Spleen (tissue), 11 donors: ENCODE measurements around the gene ADAMTS5. TPM values are rescaled to one million over a fixed set of nuclear protein-coding genes. Genes with fewer than 3 reads are reported as not detected.
A peak's percentile ranks its signal among the peaks of the same experiment; 100 is the strongest.

Source experiments
- DNase-seq: peaks from one replicate; pipeline ENCODE4 v3.0.0-alpha.2; 2020
- H3K27ac ChIP-seq, 8 donors: fragments of 200-600 bp; sonication (generic) in 7 of 8; 1 replicate in 4 of 8; 2 replicates in 4 of 8; pipeline versions ENCODE4 v1.5.0 to v1.8.0; 2016 to 2021; ENCODE audit warnings: inconsistent platforms in 4 of 8, mild to moderate bottlenecking in 4 of 8, moderate library complexity in 1 of 8
- H3K27me3 ChIP-seq, 7 donors: fragments of 200-600 bp; sonication (generic) in 6 of 7; replicated peaks in 1 of 7; 1 replicate in 4 of 7; 2 replicates in 3 of 7; pipeline versions ENCODE4 v1.5.0 to v1.8.0; 2016 to 2021; ENCODE audit warnings: inconsistent platforms in 3 of 7, mild to moderate bottlenecking in 1 of 7
- H3K36me3 ChIP-seq, 6 donors: fragments of 200-600 bp; sonication (generic) in 5 of 6; 1 replicate in 4 of 6; 2 replicates in 2 of 6; pipeline versions ENCODE4 v1.5.0 to v1.8.0; 2016 to 2021; ENCODE audit warnings: inconsistent platforms in 2 of 6
- H3K4me1 ChIP-seq, 6 donors: fragments of 200-600 bp; sonication (generic) in 5 of 6; 1 replicate in 3 of 6; 2 replicates in 3 of 6; pipeline versions ENCODE4 v1.5.0 to v1.8.0; 2016 to 2021; ENCODE audit warnings: inconsistent platforms in 3 of 6
- H3K4me3 ChIP-seq, 8 donors: fragments of 200-600 bp; sonication (generic) in 7 of 8; 1 replicate in 4 of 8; 2 replicates in 4 of 8; pipeline versions ENCODE4 v1.5.0 to v1.8.0; 2016 to 2021; ENCODE audit warnings: inconsistent platforms in 4 of 8, mild to moderate bottlenecking in 4 of 8, moderate library complexity in 2 of 8
- H3K9me3 ChIP-seq, 8 donors: fragments of 200-600 bp; sonication (generic) in 7 of 8; 1 replicate in 4 of 8; 2 replicates in 4 of 8; pipeline versions ENCODE4 v1.5.0 to v1.8.0; 2016 to 2021; ENCODE audit warnings: inconsistent platforms in 4 of 8
- CTCF ChIP-seq, 11 experiments: fragments of 200-600 bp in 7 of 11; fragments of 450-650 bp in 4 of 11; sonication (generic) in 4 of 11; IDR thresholded peaks in 8 of 11; conservative IDR thresholded peaks in 3 of 11; 1 replicate in 7 of 11; 2 replicates in 4 of 11; pipeline versions ENCODE4 v1.4.0 to v1.8.0; 2016 to 2021; ENCODE audit warnings: antibody characterized with exemption in 11 of 11, inconsistent platforms in 4 of 11, mild to moderate bottlenecking in 1 of 11
- POLR2A ChIP-seq, 3 donors: fragments of 450-650 bp; IDR thresholded peaks; one replicate each; pipeline ENCODE4 v1.5.1; 2017; ENCODE audit warnings: antibody characterized with exemption in 3 of 3, mild to moderate bottlenecking in 1 of 3
- POLR2AphosphoS5 ChIP-seq, 3 donors: sonication (generic); formaldehyde crosslinking; IDR thresholded peaks; one replicate each; pipeline ENCODE4 v1.5.1; 2017; ENCODE audit warnings: antibody characterized with exemption in 3 of 3
- WGBS, 5 donors: extraction: QIAGEN DNeasy Blood & Tissue Kit in 3 of 5; methylation state at CpG; one replicate each; pipeline versions ENCODE4 v1.1.5 to v1.1.7; 2013 to 2018; 5-methylcytosine and 5-hydroxymethylcytosine counted together
- intact Hi-C: fragments of 100-400 bp; cut with DNase I; formaldehyde crosslinking; loops from one replicate; pipeline ENCODE4 v1.15.0; 2023; ENCODE audit warnings: low total_unique reads
- polyA plus RNA-seq, 3 donors: library from polyadenylated mRNA; stranded (reverse); fragments of 200-250 nt; gene quantifications; one replicate each; pipeline ENCODE4 v1.2.1, GENCODE V29; 2013
- total RNA-seq, 7 donors: library from RNA; depleted of rRNA in 3 of 7; stranded (reverse); fragments of >200 nt in 3 of 7; fragmentation: NEBNext Ultra II Directional in 4 of 7; extraction: Animal tissue kit (Norgen Biotek cat#: 25700) in 4 of 7; gene quantifications; one replicate each; pipeline versions ENCODE4 v1.1.0 to v1.2.1, GENCODE V29; 2016 to 2021
- donor health status: healthy with polysubstance abuse.
- donor health status: DM: no; HTN: no; CAD: no; lungs with moderate emphysema.
- donor health status: DM: no; HTN: no; CAD: no.
- donor health status: Bipolar disorder and iron deficiency.
- donor health status: healthy.
- donor health status: DM: no; HTN: no; CAD: no.
- donor health status: DM: yes; HTN: yes; CAD: no.

The ADAMTS5 gene
- total and polyA plus RNA-seq, 10 donors = 1.7 to 61.2 (median 29.3) TPM

GRCh38 chr21:26954662-26955121 lies 12.2 kb downstream of the ADAMTS5 start:
- H3K4me1 ChIP-seq = peaks cover 0 to 29% (median 15%) of the 10 kb centered on the region in 6 donors
- WGBS, 5 donors = 85 to 91% (median 88%) methylated on average over 9 of the region's 9 CpGs
- H3K27me3 ChIP-seq = no peaks in the 10 kb centered on the region
- H3K9me3 ChIP-seq = no peaks in the 10 kb centered on the region
- intact Hi-C loops = no loop called here
- no peak for DNase-seq
- H3K36me3 ChIP-seq = no peaks in the 10 kb centered on the region
- no peak overlapping the region for H3K27ac ChIP-seq
- no peak overlapping the region for H3K4me3 ChIP-seq
- TF ChIP-seq CTCF (IDR thresholded peaks at IDR 0.05 in 8 of 11, conservative IDR thresholded peaks at IDR 0.05 in 3 of 11) = no peak
- TF ChIP-seq POLR2A (IDR thresholded peaks at IDR 0.05) = no peak
- TF ChIP-seq POLR2AphosphoS5 (IDR thresholded peaks at IDR 0.05) = no peak

- WGBS, 5 donors = 51 to 62% (median 57%) methylated on average over 9 of the region's 9 CpGs
- no peak for DNase-seq
- Histone ChIP-seq H3K4me3 (no peak overlapping the region), H3K9me3 (no peaks in the 10 kb centered on the region), H3K27me3 (no peaks in the 10 kb centered on the region), H3K27ac (peak overlapping the region in 2 of 8 donors; percentile 1 to 36), H3K4me1 (peaks cover 0 to 20% (median 15%) of the 10 kb centered on the region in 6 donors), H3K36me3 (no peaks in the 10 kb centered on the region)
- intact Hi-C loops = no loop called here
- TF ChIP-seq POLR2A (IDR thresholded peaks at IDR 0.05) (no peak), CTCF (IDR thresholded peaks at IDR 0.05 in 8 of 11, conservative IDR thresholded peaks at IDR 0.05 in 3 of 11) (no peak), POLR2AphosphoS5 (IDR thresholded peaks at IDR 0.05) (no peak)
Observed at GRCh38 chr21:26952374-26953066, 14.4 kb downstream of the ADAMTS5 start.

GRCh38 chr21:26949830-26950229 lies 17.1 kb downstream of the ADAMTS5 start:
- DNase-seq = no peak
- Histone ChIP-seq H3K27me3 (no peaks in the 10 kb centered on the region), H3K9me3 (no peaks in the 10 kb centered on the region), H3K36me3 (no peaks in the 10 kb centered on the region), H3K4me3 (no peak overlapping the region), H3K4me1 (peaks cover 4 to 36% (median 22%) of the 10 kb centered on the region in 6 donors), H3K27ac (no peak overlapping the region)
- TF ChIP-seq POLR2A (IDR thresholded peaks at IDR 0.05) (no peak), POLR2AphosphoS5 (IDR thresholded peaks at IDR 0.05) (no peak), CTCF (IDR thresholded peaks at IDR 0.05 in 8 of 11, conservative IDR thresholded peaks at IDR 0.05 in 3 of 11) (no peak)
- intact Hi-C loops = no loop called here
- 80 to 87% (median 81%) methylated on average over 4 of the region's 4 CpGs for WGBS, 5 donors

- Histone ChIP-seq H3K27ac (no peak overlapping the region), H3K4me1 (peaks cover 4 to 36% (median 21%) of the 10 kb centered on the region in 6 donors), H3K4me3 (no peak overlapping the region), H3K36me3 (no peaks in the 10 kb centered on the region), H3K9me3 (no peaks in the 10 kb centered on the region), H3K27me3 (no peaks in the 10 kb centered on the region)
- intact Hi-C loops = no loop called here
- 52 to 83% (median 64%) methylated on average over 2 of the region's 2 CpGs for WGBS, 5 donors
- DNase-seq = no peak
- TF ChIP-seq POLR2A (IDR thresholded peaks at IDR 0.05) (no peak), CTCF (IDR thresholded peaks at IDR 0.05 in 8 of 11, conservative IDR thresholded peaks at IDR 0.05 in 3 of 11) (no peak), POLR2AphosphoS5 (IDR thresholded peaks at IDR 0.05) (no peak)
Observed at GRCh38 chr21:26948194-26948593, 18.7 kb downstream of the ADAMTS5 start.
